Kidney tubule cell (primary cell): ENCODE data around the gene PGAP6.
A peak's percentile ranks its signal among the peaks of the same experiment; 100 is the strongest.
"Not testable (repeated sequence)": the region's sequence is repeated elsewhere in the genome, so short reads cannot be mapped to it uniquely, and the experiment has no call there.

Experiments
- DNase-seq: peaks from one replicate; pipeline ENCODE4 v3.0.0-alpha.2; 2018; ENCODE audit warnings: low spot score

PGAP6 gene

DNA sequence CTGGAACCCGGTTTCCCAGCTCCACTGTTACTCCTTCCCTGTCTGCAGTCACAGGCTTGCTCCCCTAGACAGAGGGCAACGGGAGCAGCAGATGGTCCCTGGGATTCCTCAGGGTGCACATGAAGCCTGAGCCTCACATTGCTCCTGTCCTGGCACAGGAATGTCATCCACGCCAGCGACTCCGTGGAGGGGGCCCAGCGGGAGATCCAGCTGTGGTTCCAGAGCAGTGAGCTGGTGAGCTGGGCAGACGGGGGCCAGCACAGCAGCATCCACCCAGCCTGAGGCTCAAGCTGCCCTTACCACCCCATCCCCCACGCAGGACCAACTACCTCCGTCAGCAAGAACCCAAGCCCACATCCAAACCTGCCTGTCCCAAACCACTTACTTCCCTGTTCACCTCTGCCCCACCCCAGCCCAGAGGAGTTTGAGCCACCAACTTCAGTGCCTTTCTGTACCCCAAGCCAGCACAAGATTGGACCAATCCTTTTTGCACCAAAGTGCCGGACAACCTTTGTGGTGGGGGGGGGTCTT, 18.3 kb upstream of the PGAP6 start:
- DNase-seq: no peak

DNA sequence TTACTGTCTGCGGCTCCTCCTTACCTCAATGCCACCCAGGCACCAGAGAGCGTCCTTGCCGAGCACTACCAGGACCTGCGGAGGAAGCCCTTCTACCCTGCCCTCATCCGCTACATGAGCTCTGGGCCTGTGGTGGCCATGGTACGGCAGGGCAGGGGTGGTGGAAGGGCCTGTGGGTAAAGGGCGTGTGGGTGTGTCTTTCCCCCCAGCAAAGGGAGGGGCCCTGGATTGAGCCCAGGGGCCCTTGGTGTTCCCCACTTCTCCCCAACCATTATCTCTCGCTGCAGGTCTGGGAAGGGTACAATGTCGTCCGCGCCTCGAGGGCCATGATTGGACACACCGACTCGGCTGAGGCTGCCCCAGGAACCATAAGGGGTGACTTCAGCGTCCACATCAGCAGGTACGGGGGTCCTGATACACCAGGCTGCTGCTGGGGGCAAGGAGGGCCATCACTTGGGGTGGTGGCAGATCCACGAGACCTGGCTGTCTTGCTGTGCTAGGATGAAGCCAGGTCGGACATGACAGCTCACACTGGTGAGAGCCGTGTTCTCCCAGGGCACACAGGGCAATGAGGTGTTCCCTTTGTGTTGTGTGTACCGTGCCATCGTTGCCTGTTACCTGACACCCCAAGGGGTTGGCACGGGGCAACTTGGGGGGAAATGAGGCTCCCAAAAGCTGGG, 17.7 kb upstream of the PGAP6 start:
- no peak for DNase-seq

DNA sequence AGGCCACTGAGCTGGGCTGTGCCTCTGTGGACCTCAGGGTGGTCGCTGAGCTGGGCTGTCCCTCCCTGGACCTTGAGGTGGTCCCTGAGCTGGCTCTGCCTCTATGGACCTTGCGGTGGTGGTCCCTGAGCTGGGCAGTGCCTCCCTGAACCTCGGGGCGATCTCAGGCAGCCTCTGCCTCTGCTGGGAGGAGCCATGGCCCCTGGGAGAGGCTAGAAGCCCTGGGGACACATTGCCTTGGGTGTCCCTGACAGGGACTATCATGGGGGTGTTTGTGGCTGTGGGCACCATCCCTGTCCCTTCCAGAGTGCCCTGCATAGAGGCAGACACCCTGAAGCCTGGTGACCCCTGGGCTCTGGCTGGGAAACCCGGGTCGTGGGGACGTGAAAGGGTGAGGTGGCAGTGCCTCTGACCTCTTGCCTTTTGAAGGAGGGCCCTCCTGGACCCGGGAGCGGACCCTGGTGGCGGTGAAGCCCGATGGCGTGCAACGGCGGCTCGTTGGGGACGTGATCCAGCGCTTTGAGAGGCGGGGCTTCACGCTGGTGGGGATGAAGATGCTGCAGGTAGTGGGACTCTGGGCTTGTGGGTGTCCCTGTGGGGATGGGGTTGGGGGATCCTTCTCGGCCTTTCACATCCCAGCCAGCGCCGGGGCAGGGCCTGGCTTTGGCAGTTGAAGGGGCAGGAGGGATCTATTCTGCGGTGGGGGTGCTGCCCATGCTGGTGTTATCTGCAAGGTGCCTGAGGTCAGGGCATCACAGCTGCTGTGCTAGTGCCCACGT, 17.0 kb upstream of the PGAP6 start:
- no peak for DNase-seq

DNA sequence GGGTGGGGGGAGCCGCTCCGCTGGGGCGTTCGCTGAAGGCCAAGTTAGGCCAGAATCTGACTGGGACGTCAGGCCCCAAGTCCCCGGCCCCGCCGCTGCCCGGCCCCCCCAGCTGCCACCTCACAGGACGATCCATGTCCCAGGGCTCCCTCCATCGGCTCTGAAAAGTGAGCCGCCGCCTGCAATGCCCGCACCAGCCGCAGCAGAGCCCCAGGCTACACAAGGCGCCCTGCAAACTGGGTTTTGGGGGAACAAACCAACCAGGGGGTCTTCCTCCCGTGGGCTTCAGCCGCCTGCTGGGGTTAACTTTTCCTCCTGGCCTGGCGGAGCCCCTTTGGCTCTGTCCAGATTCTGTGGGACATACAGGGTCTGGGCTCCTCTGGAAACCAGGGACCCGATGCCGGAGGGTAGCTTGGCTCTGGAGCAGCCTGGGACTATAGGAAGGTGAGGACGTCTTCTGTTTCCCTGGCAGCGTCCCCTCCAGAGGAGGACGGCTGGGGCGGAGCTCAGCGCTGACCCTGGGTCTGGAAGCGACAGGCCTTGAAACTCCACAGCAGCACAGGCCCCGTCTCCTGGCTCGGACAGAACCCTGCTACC, 16.1 kb upstream of the PGAP6 start:
- DNase-seq: peak; percentile 63

DNA sequence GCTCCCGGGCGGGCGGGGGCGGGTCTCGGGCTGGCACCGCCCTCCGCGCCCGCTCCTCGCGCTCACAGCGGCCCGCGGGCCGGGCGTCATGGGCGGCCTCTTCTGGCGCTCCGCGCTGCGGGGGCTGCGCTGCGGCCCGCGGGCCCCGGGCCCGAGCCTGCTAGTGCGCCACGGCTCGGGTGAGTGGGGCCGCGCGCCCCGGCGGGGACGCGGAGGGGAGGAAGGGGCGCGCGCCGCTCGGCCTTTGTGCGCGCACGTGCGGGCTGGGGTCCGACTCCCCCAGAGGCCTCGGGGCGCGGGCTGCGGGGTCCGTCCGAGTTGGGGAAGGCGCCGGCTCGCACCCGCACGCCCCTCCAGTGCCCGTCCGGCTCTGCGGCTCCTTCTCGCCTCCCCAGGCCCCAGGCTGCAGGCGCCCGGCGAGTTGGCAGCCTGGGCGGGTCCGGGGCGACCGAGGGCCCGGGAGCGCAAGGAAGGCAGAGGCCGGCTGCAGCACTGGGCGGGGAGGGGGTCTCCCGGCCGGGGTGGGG, 15.4 kb upstream of the PGAP6 start, which contains the start of gene NME4:
NME4 (plus strand) TSS at position 65 of the 527 bp plus-strand sequence; CDS start at position 89, 24 bp downstream.
- DNase-seq: peak; percentile 30

DNA sequence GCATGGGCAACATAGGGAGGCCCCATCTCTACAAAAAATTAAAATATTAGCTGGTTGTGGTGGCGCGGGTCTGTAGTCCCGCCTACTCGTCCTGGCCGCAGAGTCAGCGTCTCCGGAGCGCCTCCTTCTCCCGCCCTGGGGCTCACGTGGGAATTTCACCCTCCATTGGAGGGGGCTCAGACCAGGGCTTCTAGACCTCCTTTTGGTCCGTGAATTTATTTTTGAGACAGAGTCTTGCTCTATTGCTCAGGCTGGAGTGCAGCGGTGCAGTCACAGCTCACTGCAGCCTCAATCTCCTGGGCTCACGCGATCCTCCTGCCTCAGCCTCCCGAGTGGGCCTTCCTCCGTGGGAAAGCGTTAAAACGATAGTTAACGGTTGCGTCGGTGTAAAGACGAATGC, 14.8 kb upstream of the PGAP6 start:
- DNase-seq: peak; percentile 41

DNA sequence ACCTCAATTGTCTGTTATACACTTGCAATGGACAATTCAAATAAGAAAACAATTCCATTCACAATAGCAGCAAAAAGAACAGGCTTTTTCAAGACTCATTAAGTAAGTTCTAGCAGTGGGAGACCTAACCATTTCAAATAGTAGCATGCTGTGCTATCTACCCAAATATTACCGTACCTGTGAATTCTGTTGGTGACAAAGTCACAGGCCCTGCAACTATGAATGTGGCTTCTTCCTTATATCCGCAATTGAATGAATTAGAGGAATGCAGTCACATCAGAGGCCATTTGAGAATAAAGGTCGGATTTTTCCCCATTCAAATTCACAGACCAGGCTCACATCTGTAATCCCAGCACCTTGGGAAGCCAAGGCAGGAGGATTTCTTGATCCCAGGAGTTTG, 14.4 kb upstream of the PGAP6 start:
- no peak for DNase-seq

DNA sequence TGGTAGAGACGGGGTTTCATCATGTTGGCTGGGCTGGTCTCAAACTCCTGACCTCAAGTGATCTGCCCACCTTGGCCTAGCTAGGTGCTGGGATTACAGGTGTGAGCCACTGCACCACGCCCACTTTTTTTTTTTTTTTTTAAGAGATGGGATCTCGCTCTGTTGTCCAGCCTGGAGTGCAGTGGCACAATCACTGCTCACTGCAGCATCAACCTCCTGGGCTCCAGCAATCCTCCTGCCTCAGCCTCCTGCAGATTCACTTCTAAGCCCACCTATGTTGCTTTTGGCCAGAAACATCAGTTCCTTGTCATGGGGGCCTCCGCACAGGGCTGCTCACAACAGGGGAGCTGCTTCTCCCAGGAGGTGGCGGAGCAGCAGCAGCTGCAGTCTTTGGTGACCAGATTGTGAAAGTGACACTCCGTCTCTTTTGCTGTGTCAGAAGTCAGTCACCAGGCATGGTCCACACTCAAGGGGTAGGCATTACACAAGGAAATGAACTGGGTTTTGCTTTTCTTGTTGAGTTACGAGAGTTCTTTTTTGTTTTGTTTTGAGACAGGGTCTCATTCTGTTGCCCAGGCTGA, 10.8 kb upstream of the PGAP6 start:
- no peak for DNase-seq

DNA sequence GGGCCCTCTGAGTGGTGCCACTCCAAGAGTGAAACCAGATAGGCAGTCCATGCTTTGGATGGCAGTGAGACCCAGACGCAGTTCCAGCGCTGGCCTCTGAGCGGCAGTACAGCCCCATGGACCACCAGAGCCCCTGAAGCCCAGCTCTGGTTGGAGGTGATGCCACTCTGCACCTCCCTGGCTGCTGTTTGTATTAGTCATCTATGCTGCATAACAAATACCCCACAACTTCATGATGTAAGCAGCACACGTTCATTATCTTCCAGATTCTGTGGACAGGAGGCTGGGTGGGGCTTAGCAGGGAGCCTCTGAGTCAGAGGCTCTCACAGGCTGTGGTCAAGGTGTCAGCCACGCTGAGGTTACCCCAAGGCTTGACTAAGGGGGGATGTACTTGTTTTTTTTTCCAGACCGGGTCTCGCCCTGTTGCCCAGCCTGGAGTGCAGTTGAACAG, 10.1 kb upstream of the PGAP6 start:
- DNase-seq: peak; percentile 96

DNA sequence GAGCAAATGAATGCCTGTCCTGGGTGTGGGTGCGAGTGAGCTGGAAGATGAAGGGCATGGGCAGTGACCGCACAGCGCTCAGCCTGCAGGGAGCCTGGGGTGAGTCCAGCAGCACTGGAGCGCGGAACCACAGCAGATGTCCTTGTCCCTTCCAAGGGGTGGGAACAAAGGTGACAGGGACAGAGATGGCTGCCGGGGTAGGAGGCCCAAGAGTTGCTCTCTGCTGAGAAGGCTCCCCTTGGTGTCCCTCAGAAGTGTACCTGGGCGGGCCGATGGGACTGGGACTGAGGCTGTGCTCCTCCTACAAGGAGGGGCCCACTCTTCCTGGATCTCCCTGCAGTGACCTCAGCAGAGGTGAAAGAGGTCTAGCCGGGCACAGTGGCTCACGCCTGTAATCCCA, 7.6 kb upstream of the PGAP6 start:
- DNase-seq: peak; percentile 32

DNA sequence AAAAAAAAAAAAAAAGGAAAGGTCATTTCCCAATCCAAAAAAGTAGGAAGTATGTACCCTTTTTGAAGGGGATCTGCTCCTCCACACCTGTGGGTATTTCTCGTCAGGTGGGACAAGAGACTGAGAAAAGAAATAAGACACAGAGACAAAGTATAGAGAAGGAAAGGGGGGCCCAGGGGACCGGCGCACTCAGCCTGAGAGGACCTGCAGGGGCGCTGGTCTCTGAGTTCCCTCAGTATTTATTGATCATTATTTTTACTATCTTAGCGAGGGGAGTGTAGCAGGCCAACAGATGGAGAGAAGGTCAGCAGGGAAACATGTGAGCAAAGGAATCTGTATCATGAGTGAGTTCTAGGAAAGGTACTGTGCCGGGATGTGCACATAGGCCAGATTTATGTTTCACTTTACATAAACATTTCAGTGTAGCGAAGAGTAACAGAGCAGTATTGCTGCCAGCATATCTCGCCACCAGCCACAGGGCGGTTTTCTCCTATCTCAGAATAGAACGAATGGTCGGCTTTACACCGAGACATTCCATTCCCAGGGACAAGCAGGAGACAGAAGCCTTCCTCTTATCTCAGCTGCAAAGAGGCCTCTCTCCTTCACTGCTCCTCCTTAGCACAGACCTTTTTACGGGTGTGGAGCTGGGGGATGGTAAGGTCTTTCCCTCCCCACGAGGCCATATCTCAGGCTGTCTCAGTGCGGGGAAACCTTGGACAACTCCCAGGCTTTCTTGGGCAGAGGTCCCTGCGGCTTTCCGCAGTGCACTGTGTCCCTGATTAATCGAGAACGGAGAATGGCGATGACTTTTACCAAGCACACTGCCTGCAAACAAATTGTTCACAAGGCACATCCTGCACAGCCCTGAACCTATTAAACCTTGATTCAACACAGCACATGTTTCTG, 6.2 kb upstream of the PGAP6 start:
- DNase-seq: not testable (repeated sequence)

DNA sequence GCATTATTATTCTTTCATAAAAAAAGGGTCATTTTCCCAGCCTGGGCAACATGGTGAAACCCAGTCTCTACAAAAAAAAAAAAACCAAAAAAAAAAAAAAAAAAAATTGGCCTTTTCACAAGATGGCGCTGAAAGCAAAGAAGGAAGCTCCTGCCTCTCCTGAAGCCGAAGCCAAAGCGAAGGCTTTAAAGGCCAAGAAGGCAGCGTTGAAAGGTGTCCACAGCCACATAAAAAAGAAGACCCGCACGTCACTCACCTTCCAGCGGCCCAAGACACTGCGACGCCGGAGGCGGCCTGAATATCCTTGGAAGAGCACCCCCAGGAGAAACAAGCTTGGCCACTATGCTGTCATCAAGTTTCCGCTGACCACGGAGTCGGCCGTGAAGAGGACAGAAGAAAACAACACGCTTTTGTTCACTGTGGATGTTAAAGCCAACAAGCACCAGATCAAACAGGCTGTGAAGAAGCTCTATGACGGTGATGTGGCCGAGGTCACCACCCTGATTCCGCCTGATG, 4.9 kb upstream of the PGAP6 start:
- no peak for DNase-seq

DNA sequence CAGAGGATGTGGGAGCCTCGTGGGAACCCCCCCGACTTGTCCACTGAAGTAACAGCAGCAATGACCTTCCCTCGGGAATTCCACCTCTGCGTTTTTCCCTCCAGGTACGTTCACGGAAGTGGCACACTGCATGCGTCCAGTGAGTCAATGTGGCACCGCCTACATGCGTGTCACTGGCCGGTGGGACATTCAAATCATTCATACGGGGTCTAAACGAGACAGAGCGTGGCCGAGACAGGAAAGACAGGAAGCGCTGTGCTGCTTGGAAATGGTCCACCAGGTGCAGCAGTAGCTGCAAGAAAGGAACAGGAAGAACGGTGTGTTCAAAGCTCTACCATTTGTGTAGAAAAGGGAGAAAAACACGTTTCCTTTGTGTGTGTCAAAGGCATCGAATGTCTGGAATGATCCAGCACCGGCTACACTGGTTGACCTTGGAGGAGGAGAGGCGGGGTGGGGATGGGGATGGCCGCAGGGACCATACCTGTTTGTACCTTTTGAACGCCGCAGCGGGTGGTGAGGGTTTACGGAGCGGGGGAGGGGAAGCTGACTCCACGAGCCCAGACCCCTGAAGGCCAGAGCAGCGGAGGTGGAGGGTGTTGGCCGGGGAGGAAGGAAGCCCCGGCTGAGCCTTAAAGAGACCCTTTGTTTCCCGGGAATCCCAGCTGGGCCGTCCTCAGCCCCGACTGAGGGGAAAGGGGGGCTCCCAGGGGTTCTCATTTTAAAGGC, 1.7 kb upstream of the PGAP6 start:
- peak; percentile 92 for DNase-seq

DNA sequence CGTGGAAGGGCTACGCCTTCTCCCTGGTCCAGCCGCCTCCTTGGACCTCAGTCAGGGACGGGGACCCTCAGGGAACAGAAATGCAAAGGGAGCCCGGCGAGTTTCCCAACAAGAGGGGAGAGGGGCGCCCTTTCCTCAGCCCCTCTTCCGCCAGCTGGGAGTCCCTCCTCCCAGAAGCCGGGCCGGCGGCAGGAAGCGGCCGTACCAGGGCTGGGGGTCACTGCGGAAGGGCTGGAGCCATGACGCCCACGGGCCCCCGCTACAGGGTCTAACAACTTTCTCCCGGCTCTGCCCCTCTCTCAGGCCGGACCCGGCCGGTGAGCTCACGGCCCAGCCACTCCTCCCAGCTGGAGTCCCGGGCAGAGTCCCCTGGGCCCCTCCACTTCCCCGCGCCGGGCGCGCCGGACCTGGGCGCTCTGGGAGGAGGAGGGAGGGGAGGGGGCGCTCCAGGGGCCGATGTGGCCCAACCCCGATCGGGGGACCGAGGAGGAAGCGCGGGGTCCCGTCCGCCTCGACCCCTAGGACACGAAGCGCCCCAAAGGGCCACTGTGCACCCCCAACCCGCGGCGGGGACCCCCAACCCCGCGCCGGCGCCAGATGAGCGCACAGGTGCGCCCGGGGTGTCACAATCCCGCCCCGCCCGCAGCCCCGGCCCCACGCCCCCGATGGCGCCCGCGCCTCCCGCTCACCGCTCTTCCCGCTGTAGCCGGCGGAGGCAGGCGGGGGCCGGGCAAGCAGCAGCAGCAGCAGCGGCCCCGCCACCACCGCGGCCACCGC, 578 bp downstream of the PGAP6 start:
- DNase-seq: peak; percentile 28

DNA sequence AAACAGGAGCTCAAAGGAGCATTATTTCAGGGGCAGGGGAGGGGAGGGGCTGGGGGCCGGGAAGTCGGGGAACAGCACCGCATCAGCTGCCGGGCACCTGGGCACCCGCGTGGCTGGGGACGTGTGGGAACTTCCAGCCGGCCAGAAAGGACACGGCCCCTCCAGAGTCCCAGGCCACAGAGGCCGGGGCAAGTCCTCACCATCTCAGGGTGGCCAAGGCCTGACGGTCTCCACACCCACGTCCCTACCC, 1.1 kb downstream of the PGAP6 start:
- no peak for DNase-seq

DNA sequence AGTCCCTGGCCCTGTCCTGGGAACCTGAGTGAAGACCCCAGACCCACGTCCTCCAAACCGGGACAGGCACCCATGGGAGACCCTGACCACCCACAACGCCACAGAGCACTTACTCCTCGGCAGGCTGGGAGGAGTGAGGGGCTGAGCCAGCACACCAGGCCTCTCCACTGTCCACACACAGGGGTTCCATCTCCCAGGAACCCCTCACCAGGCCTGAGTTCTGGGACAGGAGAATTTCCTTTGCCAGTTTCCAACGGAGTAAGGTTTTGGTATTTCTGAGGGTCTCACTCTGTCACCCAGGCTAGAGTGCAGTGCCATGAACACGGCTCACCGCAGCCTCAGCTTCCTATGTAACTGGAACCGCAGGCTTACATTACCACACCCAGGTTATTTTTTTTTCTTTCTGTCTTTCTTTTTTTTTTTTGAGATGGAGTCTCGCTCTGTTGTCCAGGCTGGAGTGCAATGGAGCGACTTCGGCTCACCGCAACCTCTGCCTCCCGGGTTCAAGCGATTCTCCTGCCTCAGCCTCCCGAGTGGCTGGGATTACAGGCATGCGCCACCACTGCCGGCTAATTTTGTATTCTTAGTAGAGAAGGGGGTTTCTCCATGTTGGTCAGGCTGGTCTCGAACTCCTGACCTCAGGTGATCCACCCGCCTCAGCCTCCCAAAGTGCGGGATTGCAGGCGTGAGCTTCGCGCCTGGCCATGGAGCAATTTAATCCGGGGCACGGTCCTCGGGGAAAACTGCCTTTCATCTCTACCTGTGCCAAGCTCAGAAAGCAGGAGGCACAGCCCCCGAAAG, 1.6 kb downstream of the PGAP6 start:
- DNase-seq: no peak

DNA sequence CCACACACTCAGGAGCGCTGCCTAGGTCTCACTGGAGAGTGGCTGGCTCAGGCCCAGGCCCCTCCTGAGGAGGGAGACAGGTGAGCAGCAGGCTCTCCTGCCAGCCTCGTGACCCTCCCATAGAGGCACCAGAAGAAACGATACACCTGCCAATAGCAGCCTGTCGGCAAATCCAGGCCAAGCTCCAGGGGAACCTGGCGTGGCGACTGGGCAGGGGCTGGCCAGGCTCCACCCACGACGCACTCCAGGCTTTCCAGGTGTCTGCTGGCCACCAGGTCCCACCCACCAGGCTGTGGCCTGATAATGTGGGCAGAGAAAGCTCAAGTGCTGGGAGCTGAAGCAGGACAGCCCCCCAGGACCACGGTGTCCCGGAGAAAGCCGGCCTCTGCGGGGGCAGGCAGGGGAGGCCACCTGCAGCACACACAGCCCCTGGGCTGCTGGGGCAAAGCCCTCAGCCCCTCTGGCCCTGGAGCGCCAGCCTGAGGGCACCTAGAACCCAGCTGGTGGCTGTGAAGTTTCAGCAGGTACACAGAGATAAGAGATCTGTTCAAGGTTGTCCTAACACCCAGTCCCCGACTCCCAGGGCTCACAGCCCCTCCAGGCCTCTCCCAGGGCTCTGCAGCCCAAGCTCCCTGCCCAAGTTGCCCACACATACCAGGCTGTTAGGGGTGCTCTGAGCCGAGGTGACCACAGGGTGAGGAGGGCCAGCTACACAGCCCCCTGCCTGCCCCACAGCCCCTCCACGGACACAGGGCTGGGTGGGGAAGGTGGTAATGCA, 2.4 kb downstream of the PGAP6 start:
- peak; percentile 75 for DNase-seq

DNA sequence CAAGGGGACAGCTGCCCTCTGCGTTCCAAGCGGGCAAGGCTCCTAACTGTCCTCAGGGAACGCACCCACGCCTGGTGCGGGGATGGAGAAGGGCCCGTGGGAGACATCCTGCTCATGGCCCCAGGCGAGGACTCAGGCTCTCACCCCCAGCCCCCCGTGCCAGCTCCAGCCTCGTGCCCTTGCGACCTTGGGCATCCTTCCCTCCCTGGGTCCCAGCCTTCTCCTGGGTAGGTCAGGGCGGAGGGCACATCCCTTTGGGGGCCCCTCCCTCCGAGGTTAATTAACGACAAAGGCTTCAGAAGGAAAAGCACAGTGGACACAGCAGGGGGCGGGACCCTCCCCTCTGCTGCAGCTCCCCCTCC, 3.0 kb downstream of the PGAP6 start:
- DNase-seq: no peak
